Stimulated activated CD4-positive, alpha-beta T cell treated with anti-CD3 and anti-CD28 coated beads, Interleukin-4, amount 100 ng/mL, for 4 hours (primary cell): ENCODE data around the gene ZNF341.
"Not testable (repeated sequence)": the region's sequence is repeated elsewhere in the genome, so short reads cannot be mapped to it uniquely, and the experiment has no call there.

Experiments used
- DNase-seq, 2 experiments: peaks; one replicate each; pipeline ENCODE4 v3.0.0-alpha.2; 2020

ZNF341 gene

GRCh38 chr20:33770005-33770404 lies 38.2 kb downstream of the ZNF341 start:
- no peak for DNase-seq

DNA sequence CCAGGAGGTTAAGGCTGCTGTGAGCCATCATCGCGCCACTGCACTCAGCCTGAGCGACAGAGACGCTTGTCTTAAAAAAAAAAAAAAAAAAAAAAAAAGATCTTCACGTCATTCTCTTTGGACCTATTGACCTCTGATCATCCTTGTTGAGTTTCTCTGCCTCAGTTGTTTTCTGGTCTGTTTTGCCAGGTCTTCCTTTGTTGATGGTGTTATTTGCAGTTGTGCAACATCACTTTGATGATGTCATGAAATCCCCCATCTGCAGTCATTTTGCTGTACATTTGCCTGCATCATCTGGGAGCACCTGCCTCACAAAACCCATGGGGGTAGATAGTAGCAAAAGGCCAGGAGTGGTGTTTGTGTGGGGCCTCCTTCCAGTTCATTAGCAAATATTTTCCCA lies 40.1 kb downstream of the ZNF341 start:
- DNase-seq: no peak

- DNase-seq: no peak
Measured at GRCh38 chr20:33772439-33772838, 40.6 kb downstream of the ZNF341 start.

- no peak for DNase-seq
Measured at GRCh38 chr20:33773412-33774089, 41.8 kb downstream of the ZNF341 start.

DNA sequence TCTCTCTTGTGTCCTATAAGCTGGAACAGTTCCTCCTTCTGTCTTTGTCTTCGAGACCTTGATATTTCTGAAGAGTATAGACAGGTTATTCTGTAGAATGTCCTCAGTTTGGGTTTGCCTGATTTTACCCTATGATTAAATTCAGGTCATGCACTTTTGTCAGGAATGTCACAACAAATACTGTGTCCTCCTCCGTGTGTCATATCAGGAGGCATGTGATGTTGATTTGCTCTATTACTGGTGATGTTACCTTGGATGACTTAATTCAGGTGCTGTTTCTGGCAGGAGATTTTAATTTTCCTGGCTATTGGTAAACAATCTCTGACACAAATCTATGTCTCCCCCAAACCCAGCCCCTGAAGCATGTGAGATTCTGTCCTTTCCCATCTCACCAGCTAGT lies 46.0 kb downstream of the ZNF341 start:
- no peak for DNase-seq

- no peak for DNase-seq
Measured at GRCh38 chr20:33781133-33781532, 49.3 kb downstream of the ZNF341 start.

- DNase-seq: no peak
Measured at GRCh38 chr20:33781945-33782344, 50.1 kb downstream of the ZNF341 start.

- DNase-seq: no peak
Measured at GRCh38 chr20:33783256-33783655, 51.5 kb downstream of the ZNF341 start.

DNA sequence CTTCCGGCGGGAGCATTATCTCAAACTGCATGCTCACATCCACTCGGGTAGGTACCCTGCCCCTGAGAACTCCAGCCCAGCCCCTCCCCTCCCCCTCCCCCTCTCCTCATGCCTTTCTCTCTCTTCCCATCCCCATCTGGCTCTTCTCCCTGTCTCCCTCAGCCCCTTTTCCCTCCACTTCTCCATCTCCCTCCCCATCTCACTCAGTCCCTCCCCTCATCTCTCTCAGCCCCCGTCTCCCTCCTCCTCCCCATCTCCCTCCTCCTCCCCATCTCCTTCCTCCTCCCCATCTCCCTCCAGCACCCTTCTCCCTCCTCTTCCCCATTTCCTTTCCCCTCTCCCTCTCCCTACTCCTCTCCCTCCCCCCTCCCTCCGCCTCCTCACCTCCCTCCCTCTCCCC lies 52.0 kb downstream of the ZNF341 start:
- no peak for DNase-seq

- DNase-seq: no peak
Measured at GRCh38 chr20:33784225-33784624, 52.4 kb downstream of the ZNF341 start.

GRCh38 chr20:33785503-33785902 lies 53.7 kb downstream of the ZNF341 start:
- DNase-seq: no peak

- DNase-seq: no peak
Measured at GRCh38 chr20:33787253-33787891, 55.6 kb downstream of the ZNF341 start.

DNA sequence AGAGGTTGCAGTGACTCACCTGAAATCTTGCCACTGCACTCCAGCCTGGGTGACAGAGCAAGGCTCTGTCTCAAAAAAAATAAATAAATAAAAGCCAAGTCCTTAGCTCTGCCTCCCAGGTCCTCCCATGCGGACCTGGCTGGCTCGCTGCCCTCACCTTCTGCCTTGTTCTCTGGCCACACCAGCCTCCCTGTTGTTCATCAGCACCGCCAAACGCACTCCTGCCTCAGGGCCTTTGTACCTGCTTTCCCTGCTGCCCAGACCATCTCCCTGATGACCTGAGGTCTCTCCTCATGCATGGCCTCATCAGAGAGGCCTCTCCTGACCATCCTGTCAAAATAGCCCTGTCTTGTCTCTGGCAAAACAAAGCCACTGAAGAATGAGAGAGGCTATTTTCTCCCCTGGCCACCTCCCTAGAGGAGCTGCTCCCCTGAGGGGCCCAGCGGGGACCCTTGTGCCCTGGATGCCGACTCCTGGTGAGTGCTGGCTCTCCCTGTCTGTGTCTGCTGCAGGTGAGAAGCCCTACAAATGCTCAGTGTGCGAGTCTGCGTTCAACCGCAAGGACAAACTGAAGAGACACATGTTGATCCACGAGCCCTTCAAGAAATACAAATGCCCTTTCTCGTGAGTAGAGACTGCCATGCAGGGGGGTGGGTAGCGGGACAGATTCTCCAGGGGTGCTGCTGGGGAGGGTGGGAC lies 56.7 kb downstream of the ZNF341 start:
- no peak for DNase-seq

DNA sequence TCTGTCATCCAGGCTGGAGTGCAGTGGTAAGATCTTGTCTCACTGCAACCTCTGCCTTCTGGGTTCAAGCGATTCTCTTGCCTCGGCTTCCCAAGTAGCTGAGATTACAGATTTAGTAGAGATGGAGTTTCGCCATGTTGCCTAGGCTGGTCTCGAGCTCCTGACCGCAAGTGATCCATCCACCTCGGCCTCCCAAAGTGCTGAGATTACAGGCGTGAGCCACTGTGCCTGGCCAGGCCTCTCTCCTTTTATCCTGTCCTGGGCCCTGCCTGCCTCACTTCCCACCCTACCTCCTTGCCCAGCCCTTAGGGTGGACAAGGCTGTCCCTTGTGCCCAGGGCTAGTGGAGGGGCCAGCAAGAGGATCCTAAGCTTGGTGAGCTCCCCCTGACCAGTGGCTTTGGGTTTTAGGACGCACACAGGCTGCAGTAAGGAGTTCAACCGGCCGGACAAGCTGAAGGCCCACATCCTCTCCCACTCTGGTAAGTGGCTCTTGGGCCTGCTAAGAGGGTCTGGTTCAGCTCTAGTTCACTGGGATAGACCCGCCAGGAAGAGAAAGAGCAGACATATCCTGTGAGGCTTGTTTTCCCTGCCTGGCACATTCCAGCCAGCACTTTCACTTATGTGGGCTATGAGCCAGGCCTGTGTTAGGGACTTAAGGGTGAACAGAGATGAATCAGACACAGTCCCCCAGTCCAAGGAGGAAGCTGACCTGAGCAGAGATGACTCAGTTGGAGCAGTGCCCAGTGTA lies 57.5 kb downstream of the ZNF341 start:
- DNase-seq: no peak

GRCh38 chr20:33789858-33790182 lies 58.0 kb downstream of the ZNF341 start:
- DNase-seq: no peak

- no peak for DNase-seq
Measured at GRCh38 chr20:33790566-33790965, 58.8 kb downstream of the ZNF341 start.

DNA sequence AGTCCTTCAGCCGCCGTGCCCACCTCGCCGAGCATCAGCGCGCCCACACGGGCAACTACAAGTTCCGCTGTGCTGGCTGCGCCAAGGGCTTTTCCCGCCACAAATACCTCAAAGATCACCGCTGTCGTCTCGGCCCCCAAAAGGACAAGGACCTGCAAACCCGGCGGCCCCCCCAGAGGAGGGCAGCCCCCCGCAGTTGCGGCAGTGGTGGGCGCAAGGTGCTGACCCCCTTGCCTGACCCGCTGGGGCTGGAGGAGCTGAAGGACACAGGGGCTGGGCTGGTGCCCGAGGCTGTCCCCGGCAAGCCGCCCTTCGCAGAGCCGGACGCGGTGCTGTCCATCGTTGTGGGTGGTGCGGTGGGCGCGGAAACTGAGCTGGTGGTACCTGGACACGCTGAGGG lies 59.2 kb downstream of the ZNF341 start:
- DNase-seq: no peak

DNA sequence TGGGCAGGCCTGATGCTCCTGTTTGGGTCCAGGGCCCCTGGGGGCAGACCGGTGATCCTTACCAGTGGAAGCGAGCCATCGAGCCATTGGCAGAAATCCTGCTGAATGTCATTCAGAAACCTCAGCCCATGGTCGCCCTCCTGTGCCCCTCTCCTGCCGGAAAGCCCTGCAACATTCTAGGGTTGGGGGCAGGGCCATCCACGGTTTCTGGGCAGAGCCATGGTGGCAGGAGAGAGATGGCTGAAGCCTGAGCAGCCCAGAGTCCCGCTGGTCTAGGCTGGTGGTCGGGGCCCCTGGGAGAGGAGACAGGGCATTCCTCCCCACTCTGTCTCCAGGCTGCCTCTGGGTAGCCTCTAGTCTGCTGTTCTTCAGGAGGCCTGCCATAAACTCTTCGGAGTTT lies 59.7 kb downstream of the ZNF341 start:
- no peak for DNase-seq

GRCh38 chr20:33791959-33792597 lies 60.3 kb downstream of the ZNF341 start:
- DNase-seq: peak; percentile 34 to 48

GRCh38 chr20:33792598-33792989 lies 60.8 kb downstream of the ZNF341 start:
- not testable (repeated sequence) for DNase-seq

DNA sequence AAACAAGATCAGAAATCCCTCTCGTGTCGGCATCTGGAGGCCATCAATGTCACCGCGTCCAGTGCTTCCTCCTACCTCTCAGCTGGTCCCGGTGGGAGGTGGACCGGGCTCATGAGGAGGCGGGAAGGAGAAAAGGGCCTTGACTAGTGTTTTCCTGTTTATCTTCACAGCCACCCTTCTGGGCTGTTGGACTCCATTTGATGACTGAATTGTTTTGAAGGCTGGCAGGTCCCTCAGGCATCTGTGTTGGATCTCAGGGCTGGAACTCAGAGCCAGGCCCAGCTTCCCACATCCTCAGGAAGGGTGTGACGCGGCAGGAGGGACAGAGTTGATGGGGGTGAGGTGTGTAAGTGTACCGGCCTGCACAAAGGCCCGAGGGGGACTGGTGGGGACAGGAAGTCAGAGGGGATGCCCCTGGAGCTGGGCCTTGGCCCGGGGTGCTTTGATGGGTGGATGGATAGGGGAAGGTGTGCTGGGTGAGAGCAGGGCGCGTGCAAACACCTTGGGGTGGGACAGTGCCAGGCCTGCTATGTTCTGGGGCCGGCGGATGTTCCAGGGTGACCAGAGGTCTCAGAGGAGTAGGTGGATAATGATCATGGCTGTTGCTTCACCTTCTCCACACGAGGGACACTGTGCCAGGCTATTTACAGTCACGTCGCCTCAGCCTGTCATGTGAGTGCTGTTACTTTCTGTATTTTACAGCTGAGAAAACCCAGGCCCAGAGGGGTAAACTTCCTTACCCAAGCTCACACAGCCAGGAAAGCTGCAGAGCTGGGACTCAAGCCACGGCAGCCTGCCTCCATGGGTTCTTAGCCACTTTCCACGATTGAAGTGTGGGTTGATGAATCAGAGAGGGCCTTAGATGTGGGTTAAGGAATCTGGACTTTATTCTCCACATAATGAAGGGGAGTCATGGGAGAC lies 61.5 kb downstream of the ZNF341 start:
- DNase-seq: no peak
